Neural progenitor cell (in vitro differentiated cells): ENCODE data around the gene SSBP3. TPM values are rescaled to one million over a fixed set of nuclear protein-coding genes. Genes with fewer than 3 reads are reported as not detected.

Source experiments
- DNase-seq: peaks from one replicate; pipeline ENCODE4 v3.0.0-alpha.2; 2016; ENCODE audit warnings: low spot score
- H2AFZ ChIP-seq: fragments of 200-600 bp; sonication (generic); replicated peaks from 2 replicates; pipeline ENCODE4 v1.6.1; 2016; ENCODE audit warnings: antibody characterized with exemption
- H3F3A ChIP-seq: fragments of 200-600 bp; sonication (generic); 2 replicates; pipeline ENCODE4 v1.6.1; 2016; ENCODE audit warnings: antibody characterized with exemption, low read depth
- H3K27ac ChIP-seq: fragments of 200-600 bp; sonication (generic); 2 replicates; pipeline ENCODE4 v1.5.1; 2016; ENCODE audit warnings: mild to moderate bottlenecking
- H3K27me3 ChIP-seq: fragments of 200-600 bp; sonication (generic); 2 replicates; pipeline ENCODE4 v1.6.1; 2016; ENCODE audit warnings: mild to moderate bottlenecking, moderate library complexity
- H3K36me3 ChIP-seq: fragments of 200-600 bp; sonication (generic); 2 replicates; pipeline ENCODE4 v1.5.1; 2016
- H3K4me1 ChIP-seq: fragments of 200-600 bp; sonication (generic); 2 replicates; pipeline ENCODE4 v1.6.1; 2016; ENCODE audit warnings: mixed run types
- H3K4me2 ChIP-seq: fragments of 200-600 bp; sonication (generic); 2 replicates; pipeline ENCODE4 v1.6.1; 2016
- H3K4me3 ChIP-seq: fragments of 200-600 bp; sonication (generic); 2 replicates; pipeline ENCODE4 v1.5.1; 2016
- H3K79me2 ChIP-seq: fragments of 200-600 bp; sonication (generic); 2 replicates; pipeline ENCODE4 v1.6.1; 2016; ENCODE audit warnings: low read depth
- H3K9ac ChIP-seq: fragments of 200-600 bp; sonication (generic); 2 replicates; pipeline ENCODE4 v1.6.1; 2016
- H3K9me3 ChIP-seq: fragments of 200-600 bp; sonication (generic); 2 replicates; pipeline ENCODE4 v1.5.1; 2016; ENCODE audit warnings: low read depth
- H4K20me1 ChIP-seq: fragments of 200-600 bp; sonication (generic); 2 replicates; pipeline ENCODE4 v1.6.1; 2016; ENCODE audit warnings: low read depth
- H3K27ac Mint-ChIP-seq: 3 replicates; pipeline ENCODE4 v1.8.0; 2021; ENCODE audit warnings: mixed read lengths
- H3K27me3 Mint-ChIP-seq: 2 replicates; pipeline ENCODE4 v1.8.0; 2022; ENCODE audit warnings: low read depth, mild to moderate bottlenecking, inconsistent platforms, moderate library complexity, mixed read lengths; ENCODE audit not compliant: insufficient read depth
- H3K36me3 Mint-ChIP-seq: 3 replicates; pipeline ENCODE4 v1.8.0; 2021; ENCODE audit warnings: mixed read lengths
- H3K4me1 Mint-ChIP-seq: 3 replicates; pipeline ENCODE4 v1.8.0; 2021; ENCODE audit warnings: mixed read lengths
- H3K4me3 Mint-ChIP-seq: 3 replicates; pipeline ENCODE4 v1.8.0; 2021; ENCODE audit warnings: mild to moderate bottlenecking, moderate library complexity, mixed read lengths
- H3K9me3 Mint-ChIP-seq: 3 replicates; pipeline ENCODE4 v1.8.0; 2020; ENCODE audit warnings: mixed read lengths
- EZH2 ChIP-seq: fragments of 200-600 bp; sonication (generic); IDR thresholded peaks from 2 replicates; pipeline ENCODE4 v1.6.1; 2017; ENCODE audit warnings: antibody characterized with exemption, mild to moderate bottlenecking, moderate library complexity
- EZH2phosphoT487 ChIP-seq: fragments of 200-600 bp; sonication (generic); IDR thresholded peaks from 2 replicates; pipeline ENCODE4 v1.6.1; 2017; ENCODE audit warnings: antibody characterized with exemption
- total RNA-seq: library from RNA; depleted of rRNA; stranded (reverse); fragments of >200 nt; gene quantifications from 2 replicates; pipeline ENCODE4 v1.2.3, GENCODE V29; 2015; ENCODE audit warnings: low replicate concordance
- TF ChIP-seq, protein P1 (sequence below): fragments of 200-600 bp; sonication (generic); IDR thresholded peaks from 2 replicates; pipeline ENCODE4 v1.5.1; 2017; ENCODE audit warnings: antibody characterized with exemption, mild to moderate bottlenecking

Gene SSBP3
- total RNA-seq, 1 donor from 2014 or later: 53.0 TPM

DNA sequence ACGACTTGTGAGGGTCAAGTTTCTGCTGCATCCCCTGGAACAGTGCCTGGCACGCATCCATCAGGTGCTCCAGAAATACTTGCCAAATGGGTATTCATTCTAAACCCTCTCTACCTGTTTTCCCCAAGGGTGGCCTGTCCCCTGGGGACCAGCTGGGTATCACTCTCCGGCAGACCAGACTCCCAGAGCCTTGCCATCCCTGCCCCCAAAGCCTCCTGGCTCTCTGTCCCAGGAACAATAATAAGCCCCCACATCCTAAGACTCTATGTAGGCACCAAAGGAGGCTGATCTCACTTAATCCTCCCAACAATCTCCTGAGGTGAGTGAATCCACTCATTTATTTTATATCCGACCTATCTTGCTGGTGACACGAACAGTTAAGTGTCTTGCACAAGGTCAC is 109.5 kb downstream of the SSBP3 start:
- peaks cover 38% of the 10 kb centered on the region for H3F3A ChIP-seq
- H3K4me1 ChIP-seq: peaks cover 67% of the 10 kb centered on the region
- H4K20me1 ChIP-seq: peaks cover 100% of the 10 kb centered on the region

DNA sequence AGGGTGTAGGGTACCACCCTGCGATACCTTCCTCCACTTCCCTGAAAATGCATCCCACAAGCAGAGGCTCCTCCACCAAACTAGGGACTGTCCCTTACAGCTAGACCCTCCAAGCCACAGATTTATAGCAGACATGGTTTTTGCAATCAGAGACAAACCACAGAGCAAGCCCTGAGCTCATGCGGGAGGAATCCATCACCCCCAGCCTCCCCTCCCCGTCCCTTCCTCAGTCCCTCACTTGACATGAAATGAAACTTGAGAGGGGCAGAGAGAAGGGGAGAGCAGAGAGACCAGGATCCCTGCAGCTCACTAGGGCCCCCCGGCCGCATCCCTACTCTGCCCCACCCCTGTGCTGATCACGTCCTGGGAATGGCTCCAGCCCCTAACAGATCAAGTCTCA is 111.3 kb downstream of the SSBP3 start:
- Histone ChIP-seq H2AFZ (no peak overlapping the region), H3K4me1 (peaks cover 63% of the 10 kb centered on the region)

More for the DNA sequence above, 109.5 kb downstream of the SSBP3 start:
- H3K4me3 Mint-ChIP-seq: no peak overlapping the region
- Histone ChIP-seq H3K9ac (no peak overlapping the region), H3K27me3 (peaks cover 55% of the 10 kb centered on the region), H3K9me3 (no peaks in the 10 kb centered on the region), H3K27ac (no peak overlapping the region), H3K79me2 (peaks cover 91% of the 10 kb centered on the region), H2AFZ (no peak overlapping the region), H3K4me2 (no peak overlapping the region), H3K36me3 (no peaks in the 10 kb centered on the region), H3K4me3 (no peak overlapping the region)
- no peak overlapping the region for H3K27ac Mint-ChIP-seq
- no peak for DNase-seq
- peaks cover 2% of the 10 kb centered on the region for H3K36me3 Mint-ChIP-seq
- peaks cover 94% of the 10 kb centered on the region for H3K4me1 Mint-ChIP-seq
- TF ChIP-seq EZH2 (no peak), EZH2phosphoT487 (no peak)
- TF ChIP-seq, protein P1, sequence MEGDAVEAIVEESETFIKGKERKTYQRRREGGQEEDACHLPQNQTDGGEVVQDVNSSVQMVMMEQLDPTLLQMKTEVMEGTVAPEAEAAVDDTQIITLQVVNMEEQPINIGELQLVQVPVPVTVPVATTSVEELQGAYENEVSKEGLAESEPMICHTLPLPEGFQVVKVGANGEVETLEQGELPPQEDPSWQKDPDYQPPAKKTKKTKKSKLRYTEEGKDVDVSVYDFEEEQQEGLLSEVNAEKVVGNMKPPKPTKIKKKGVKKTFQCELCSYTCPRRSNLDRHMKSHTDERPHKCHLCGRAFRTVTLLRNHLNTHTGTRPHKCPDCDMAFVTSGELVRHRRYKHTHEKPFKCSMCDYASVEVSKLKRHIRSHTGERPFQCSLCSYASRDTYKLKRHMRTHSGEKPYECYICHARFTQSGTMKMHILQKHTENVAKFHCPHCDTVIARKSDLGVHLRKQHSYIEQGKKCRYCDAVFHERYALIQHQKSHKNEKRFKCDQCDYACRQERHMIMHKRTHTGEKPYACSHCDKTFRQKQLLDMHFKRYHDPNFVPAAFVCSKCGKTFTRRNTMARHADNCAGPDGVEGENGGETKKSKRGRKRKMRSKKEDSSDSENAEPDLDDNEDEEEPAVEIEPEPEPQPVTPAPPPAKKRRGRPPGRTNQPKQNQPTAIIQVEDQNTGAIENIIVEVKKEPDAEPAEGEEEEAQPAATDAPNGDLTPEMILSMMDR: no peak
- H3K9me3 Mint-ChIP-seq: no peaks in the 10 kb centered on the region
- H3K27me3 Mint-ChIP-seq: peaks cover 5% of the 10 kb centered on the region

DNA sequence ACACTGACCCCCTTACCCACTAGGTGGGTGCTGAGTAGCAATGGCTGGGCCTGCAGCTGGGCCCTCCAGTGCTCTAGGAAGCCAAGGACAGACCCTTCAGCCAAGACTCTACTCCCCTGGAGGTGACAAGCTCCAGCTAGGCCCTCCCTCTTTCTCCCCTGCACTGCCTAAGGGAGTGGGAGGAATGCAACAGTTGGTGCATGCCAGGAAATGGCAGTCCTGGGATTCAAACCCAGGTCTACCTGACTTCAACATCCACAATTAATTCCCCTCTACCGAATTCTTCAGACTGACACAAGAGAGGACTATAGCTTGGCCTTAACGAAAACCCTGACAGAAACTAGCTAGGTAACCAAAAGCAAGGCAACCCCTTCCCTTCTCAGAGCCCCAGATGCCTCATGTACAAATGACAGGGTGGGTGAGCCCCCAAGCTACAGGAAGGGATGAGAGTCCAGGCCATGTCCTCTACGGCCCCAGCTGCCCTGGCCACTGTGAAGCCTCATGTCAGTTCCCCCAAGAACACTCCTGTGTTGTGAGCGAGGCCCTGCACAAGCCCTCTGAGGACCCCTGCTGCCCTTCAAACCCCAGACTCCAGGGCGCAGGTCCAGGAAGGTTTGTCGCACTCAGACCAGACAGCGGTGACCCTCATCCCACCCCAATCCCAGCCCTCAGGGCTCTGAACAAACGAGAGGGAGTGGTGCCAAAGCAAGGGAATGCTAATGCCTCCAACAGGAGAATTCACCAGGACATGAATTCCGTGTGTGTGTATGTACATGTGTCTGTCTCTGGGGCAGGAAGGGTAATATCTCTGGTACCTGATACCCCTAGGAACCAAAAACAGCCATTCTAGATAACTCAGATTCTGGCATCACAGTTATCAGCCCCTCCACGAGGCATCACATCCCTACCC is 113.9 kb downstream of the SSBP3 start:
- H3K4me3 Mint-ChIP-seq: no peak overlapping the region

More for the DNA sequence above, 111.3 kb downstream of the SSBP3 start:
- Mint-ChIP-seq H3K36me3 (peaks cover 2% of the 10 kb centered on the region), H3K4me1 (peaks cover 92% of the 10 kb centered on the region), H3K9me3 (no peaks in the 10 kb centered on the region), H3K27me3 (peaks cover 7% of the 10 kb centered on the region), H3K27ac (no peak overlapping the region), H3K4me3 (peak overlapping the region; percentile 52)
- no peak overlapping the region for H3K27ac ChIP-seq
- H3K79me2 ChIP-seq: peaks cover 91% of the 10 kb centered on the region
- no peak overlapping the region for H3K9ac ChIP-seq
- no peaks in the 10 kb centered on the region for H3K36me3 ChIP-seq
- no peaks in the 10 kb centered on the region for H3K9me3 ChIP-seq
- H3K4me2 ChIP-seq: peak overlapping the region; percentile 18
- H3F3A ChIP-seq: peaks cover 30% of the 10 kb centered on the region
- H3K4me3 ChIP-seq: no peak overlapping the region
- peaks cover 100% of the 10 kb centered on the region for H4K20me1 ChIP-seq
- H3K27me3 ChIP-seq: peaks cover 38% of the 10 kb centered on the region
- no peak for DNase-seq
- TF ChIP-seq, protein P1: no peak
- TF ChIP-seq EZH2phosphoT487 (no peak), EZH2 (no peak)

More for the DNA sequence above, 113.9 kb downstream of the SSBP3 start:
- peaks cover 9% of the 10 kb centered on the region for H3K27me3 Mint-ChIP-seq
- Histone ChIP-seq H3K4me2 (no peak overlapping the region), H3K27me3 (peaks cover 24% of the 10 kb centered on the region), H3K9me3 (no peaks in the 10 kb centered on the region), H3K4me1 (peaks cover 54% of the 10 kb centered on the region), H3K79me2 (peaks cover 97% of the 10 kb centered on the region), H3K36me3 (no peaks in the 10 kb centered on the region), H3K27ac (no peak overlapping the region), H3K9ac (no peak overlapping the region), H3F3A (peaks cover 5% of the 10 kb centered on the region), H3K4me3 (no peak overlapping the region), H2AFZ (no peak overlapping the region), H4K20me1 (peaks cover 100% of the 10 kb centered on the region)
- TF ChIP-seq EZH2: no peak
- peaks cover 86% of the 10 kb centered on the region for H3K4me1 Mint-ChIP-seq
- peaks cover 6% of the 10 kb centered on the region for H3K36me3 Mint-ChIP-seq
- DNase-seq: no peak
- peak overlapping the region; percentile 57 for H3K27ac Mint-ChIP-seq
- H3K9me3 Mint-ChIP-seq: no peaks in the 10 kb centered on the region
